A549 (cell line): ENCODE data around the gene IGSF22.

Experiments
- CHD2 ChIP-seq: fragments of 150-350 bp; IDR thresholded peaks from 2 replicates; pipeline ENCODE4 v1.6.1; 2014; ENCODE audit warnings: low read length; ENCODE audit not compliant: partially characterized antibody
- CTCF ChIP-seq: fragments of >200 bp; sonication (Bioruptor Twin); formaldehyde crosslinking; IDR thresholded peaks from 3 replicates; pipeline ENCODE4 v1.5.1; 2016
- PBX3 ChIP-seq: IDR thresholded peaks from 2 replicates; pipeline ENCODE4 v1.6.1; 2012
- PHF8 ChIP-seq: fragments of 200-600 bp; sonication (generic); IDR thresholded peaks from 2 replicates; pipeline ENCODE4 v1.6.1; 2016; ENCODE audit warnings: low read depth, mild to moderate bottlenecking, antibody characterized with exemption, moderate library complexity, borderline replicate concordance
- RAD21 ChIP-seq, 2 experiments: fragments of >200 bp in 1 of 2; sonication (Bioruptor Twin) in 1 of 2; formaldehyde crosslinking in 1 of 2; IDR thresholded peaks in 1 of 2; conservative IDR thresholded peaks in 1 of 2; 2 replicates in 1 of 2; 3 replicates in 1 of 2; pipeline ENCODE4 v1.6.1; 2012 to 2018; ENCODE audit warnings: inconsistent platforms in 1 of 2

GRCh38 chr11:18704045-18704645 lies 21.8 kb downstream of the IGSF22 start:
- no peak for TF ChIP-seq CHD2
- no peak for TF ChIP-seq PHF8
- no peak for TF ChIP-seq CTCF
- no peak for TF ChIP-seq PBX3
- TF ChIP-seq RAD21 (conservative IDR thresholded peaks at IDR 0.05 in 1 of 2, IDR thresholded peaks at IDR 0.05 in 1 of 2), result no peak
